ENCODE results near the gene SNX1.

DNA sequence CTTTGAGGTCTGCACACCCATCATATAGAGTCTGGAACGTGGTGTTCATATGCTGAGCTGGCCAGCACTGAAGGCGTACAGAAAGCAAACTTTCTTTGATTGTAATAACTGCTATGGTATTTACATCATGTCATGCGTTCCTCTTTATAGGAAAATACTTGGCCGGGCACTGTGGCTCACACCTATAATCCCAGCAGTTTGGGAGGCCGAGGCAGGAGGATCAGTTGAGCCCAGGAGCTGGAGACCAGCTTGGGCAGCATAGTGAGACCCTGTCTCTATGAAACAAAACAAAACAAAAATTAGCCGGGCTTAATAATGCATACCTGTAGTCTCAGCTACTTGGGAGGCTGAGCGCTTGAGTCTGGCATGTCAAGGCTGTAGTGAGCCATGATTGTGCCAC is 52.4 kb downstream of the SNX1 start:
- TF ChIP-seq, protein P1, sequence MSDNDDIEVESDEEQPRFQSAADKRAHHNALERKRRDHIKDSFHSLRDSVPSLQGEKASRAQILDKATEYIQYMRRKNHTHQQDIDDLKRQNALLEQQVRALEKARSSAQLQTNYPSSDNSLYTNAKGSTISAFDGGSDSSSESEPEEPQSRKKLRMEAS (IDR thresholded peaks at IDR 0.05; ENCODE audit: low read depth, low read length) = no peak
- TF ChIP-seq CTCF (IDR thresholded peaks at IDR 0.05; ENCODE audit: low read depth, low read length) = no peak
